ENCODE results near the gene TSHZ2. TPM values are rescaled to one million over a fixed set of nuclear protein-coding genes. Genes with fewer than 3 reads are reported as not detected.

TSHZ2 gene
- total and polyA plus RNA-seq, 9 of the 15 experiments (the other 6 are each of a cell fraction or from before 2014, with no cell fraction given) = 0.03 to 0.20 (median 0.05) TPM; not detected in 4

DNA sequence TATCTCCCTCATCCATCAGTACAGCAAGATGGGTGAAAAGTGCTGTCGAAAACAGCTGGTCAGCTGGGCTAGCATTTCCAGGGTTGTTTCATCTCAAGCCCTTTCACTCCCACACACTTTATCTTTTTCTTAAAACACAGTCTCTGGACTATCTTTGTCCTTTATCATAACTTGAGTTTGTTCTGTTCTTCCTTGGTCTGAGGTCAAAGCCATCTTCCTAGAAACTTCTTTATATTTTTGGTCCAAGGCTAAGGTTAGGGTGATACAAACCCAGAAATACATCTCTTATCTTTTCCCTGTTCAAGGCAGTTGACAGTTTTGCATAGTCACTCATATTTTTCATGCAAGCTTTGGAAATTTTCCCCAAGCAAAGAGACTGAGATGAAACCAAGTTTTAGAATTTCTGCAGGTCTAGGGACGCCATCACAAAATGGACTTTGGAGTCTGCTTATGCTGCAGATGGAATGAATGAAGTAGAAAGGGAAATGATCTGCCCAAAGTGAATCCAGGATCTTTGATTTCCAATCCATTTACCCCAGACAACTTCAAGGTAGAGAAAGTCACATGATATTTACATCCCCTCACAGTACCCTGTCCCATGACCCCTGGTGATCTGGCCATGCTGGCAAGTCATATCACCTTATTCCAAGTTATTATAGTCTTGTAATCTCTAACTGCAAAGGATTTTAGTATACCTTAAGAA lies 324.4 kb downstream of the TSHZ2 start (continued):
- TF ChIP-seq ZBTB7A (IDR thresholded peaks at IDR 0.05; ENCODE audit: borderline replicate concordance, control insufficient read depth, low read depth, low read length) (no peak), CTBP1 (IDR thresholded peaks at IDR 0.05; ENCODE audit: borderline replicate concordance) (peak; percentile 97), HDAC3 (IDR thresholded peaks at IDR 0.05; ENCODE audit: borderline replicate concordance, partially characterized antibody) (peak; percentile 52), KDM5B (IDR thresholded peaks at IDR 0.05; ENCODE audit: insufficient replicate concordance, low read depth, low read length) (no peak), SMARCE1 (IDR thresholded peaks at IDR 0.05) (peak; percentile 86), TAF9B (IDR thresholded peaks at IDR 0.05; ENCODE audit: partially characterized antibody) (peak; percentile 64), FOXK2 (conservative IDR thresholded peaks at IDR 0.05 in 1 of 2, IDR thresholded peaks at IDR 0.05 in 1 of 2; ENCODE audit: low read depth in 2 of 2) (peak; percentile 28 to 40; a peak in 1 of 4 replicates), MEF2A (IDR thresholded peaks at IDR 0.05; ENCODE audit: control insufficient read depth, low read depth, low read length) (0 out of 2 replicates have a peak, but pooled peaks have one; percentile 44), MAFG (tag; conservative IDR thresholded peaks at IDR 0.05) (peak; percentile 92), HMG20B (CRISPR knock-in tag; IDR thresholded peaks at IDR 0.05) (no peak), SETDB1 (IDR thresholded peaks at IDR 0.05; ENCODE audit: low read length) (no peak), LEF1 (IDR thresholded peaks at IDR 0.05) (peak; percentile 89), CCAR2 (IDR thresholded peaks at IDR 0.05; ENCODE audit: low read depth, low read length) (no peak), SMAD3 (CRISPR knock-in tag; conservative IDR thresholded peaks at IDR 0.05) (peak; percentile 34; the same call in 1 of the 2 replicates), ZNF124 (CRISPR knock-in tag; IDR thresholded peaks at IDR 0.05) (no peak), TAL1 (IDR thresholded peaks at IDR 0.05) (peak; percentile 54), MEF2D (tag; conservative IDR thresholded peaks at IDR 0.05; ENCODE audit: low read depth) (peak; percentile 97), KAT7 (CRISPR knock-in tag; IDR thresholded peaks at IDR 0.05; ENCODE audit: borderline replicate concordance) (no peak), SRSF7 (optimal IDR thresholded peaks at IDR 0.05; ENCODE audit: low read depth, low read length) (no peak), ZNF212 (CRISPR knock-in tag; IDR thresholded peaks at IDR 0.05) (no peak), POLR2G (IDR thresholded peaks at IDR 0.05; ENCODE audit: low read depth, low read length) (no peak), SMAD1 (IDR thresholded peaks at IDR 0.05; ENCODE audit: low read depth, low read length, partially characterized antibody) (no peak), TCF3 (CRISPR knock-in tag; IDR thresholded peaks at IDR 0.05) (peak; percentile 63), TRIM24 (IDR thresholded peaks at IDR 0.05) (peak; percentile 55 to 57; a peak in 2 of 4 replicates), NFATC3 (IDR thresholded peaks at IDR 0.05) (no peak)
- TF ChIP-seq, protein P1, sequence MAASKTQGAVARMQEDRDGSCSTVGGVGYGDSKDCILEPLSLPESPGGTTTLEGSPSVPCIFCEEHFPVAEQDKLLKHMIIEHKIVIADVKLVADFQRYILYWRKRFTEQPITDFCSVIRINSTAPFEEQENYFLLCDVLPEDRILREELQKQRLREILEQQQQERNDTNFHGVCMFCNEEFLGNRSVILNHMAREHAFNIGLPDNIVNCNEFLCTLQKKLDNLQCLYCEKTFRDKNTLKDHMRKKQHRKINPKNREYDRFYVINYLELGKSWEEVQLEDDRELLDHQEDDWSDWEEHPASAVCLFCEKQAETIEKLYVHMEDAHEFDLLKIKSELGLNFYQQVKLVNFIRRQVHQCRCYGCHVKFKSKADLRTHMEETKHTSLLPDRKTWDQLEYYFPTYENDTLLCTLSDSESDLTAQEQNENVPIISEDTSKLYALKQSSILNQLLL (CRISPR knock-in tag; IDR thresholded peaks at IDR 0.05; ENCODE audit: borderline replicate concordance) = no peak
- TF ChIP-seq, protein P2, sequence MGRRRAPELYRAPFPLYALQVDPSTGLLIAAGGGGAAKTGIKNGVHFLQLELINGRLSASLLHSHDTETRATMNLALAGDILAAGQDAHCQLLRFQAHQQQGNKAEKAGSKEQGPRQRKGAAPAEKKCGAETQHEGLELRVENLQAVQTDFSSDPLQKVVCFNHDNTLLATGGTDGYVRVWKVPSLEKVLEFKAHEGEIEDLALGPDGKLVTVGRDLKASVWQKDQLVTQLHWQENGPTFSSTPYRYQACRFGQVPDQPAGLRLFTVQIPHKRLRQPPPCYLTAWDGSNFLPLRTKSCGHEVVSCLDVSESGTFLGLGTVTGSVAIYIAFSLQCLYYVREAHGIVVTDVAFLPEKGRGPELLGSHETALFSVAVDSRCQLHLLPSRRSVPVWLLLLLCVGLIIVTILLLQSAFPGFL (CRISPR knock-in tag; IDR thresholded peaks at IDR 0.05) = no peak
- TF ChIP-seq, protein P3, sequence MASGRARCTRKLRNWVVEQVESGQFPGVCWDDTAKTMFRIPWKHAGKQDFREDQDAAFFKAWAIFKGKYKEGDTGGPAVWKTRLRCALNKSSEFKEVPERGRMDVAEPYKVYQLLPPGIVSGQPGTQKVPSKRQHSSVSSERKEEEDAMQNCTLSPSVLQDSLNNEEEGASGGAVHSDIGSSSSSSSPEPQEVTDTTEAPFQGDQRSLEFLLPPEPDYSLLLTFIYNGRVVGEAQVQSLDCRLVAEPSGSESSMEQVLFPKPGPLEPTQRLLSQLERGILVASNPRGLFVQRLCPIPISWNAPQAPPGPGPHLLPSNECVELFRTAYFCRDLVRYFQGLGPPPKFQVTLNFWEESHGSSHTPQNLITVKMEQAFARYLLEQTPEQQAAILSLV (tag; IDR thresholded peaks at IDR 0.05) = no peak
